Measurements from ENCODE around the gene KRTAP5-2. TPM values are rescaled to one million over a fixed set of nuclear protein-coding genes. Genes with fewer than 3 reads are reported as not detected.
"Not testable (repeated sequence)": the region's sequence is repeated elsewhere in the genome, so short reads cannot be mapped to it uniquely, and the experiment has no call there.

KRTAP5-2 gene
- total and polyA plus RNA-seq, 8 donors: not detected

DNA sequence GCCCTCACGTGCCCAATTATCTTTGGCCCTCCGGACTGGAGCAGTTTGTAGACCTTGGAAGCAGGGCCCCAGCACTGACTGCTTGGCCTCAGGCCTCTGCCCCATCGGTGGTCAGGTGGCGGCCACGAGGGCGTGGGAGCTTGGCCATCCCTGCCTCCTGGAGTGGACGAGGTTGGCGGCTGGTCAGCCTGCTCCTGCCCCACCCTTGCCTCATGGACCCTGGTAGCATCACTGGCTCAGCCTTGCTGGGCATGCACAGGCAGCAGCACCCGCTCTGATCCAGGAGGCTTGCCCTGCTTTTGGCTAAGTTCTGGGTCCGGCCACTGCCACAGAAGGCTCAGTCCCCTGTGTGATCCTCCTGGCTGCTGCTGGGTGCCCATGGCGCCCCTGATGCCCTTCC is 6.1 kb upstream of the KRTAP5-2 start:
- no peaks in the 10 kb centered on the region for H3K4me1 ChIP-seq
- H3K9me3 ChIP-seq: no peaks in the 10 kb centered on the region
- H3K4me3 ChIP-seq: no peak overlapping the region
- ATAC-seq (no peak), DNase-seq (no peak)
- H3K36me3 ChIP-seq: no peaks in the 10 kb centered on the region
- H3K27ac ChIP-seq: no peak overlapping the region
- peaks cover 0 to 46% of the 10 kb centered on the region in 2 donors for H3K27me3 ChIP-seq
- TF ChIP-seq, protein P1, sequence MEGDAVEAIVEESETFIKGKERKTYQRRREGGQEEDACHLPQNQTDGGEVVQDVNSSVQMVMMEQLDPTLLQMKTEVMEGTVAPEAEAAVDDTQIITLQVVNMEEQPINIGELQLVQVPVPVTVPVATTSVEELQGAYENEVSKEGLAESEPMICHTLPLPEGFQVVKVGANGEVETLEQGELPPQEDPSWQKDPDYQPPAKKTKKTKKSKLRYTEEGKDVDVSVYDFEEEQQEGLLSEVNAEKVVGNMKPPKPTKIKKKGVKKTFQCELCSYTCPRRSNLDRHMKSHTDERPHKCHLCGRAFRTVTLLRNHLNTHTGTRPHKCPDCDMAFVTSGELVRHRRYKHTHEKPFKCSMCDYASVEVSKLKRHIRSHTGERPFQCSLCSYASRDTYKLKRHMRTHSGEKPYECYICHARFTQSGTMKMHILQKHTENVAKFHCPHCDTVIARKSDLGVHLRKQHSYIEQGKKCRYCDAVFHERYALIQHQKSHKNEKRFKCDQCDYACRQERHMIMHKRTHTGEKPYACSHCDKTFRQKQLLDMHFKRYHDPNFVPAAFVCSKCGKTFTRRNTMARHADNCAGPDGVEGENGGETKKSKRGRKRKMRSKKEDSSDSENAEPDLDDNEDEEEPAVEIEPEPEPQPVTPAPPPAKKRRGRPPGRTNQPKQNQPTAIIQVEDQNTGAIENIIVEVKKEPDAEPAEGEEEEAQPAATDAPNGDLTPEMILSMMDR (IDR thresholded peaks at IDR 0.05): no peak
- intact Hi-C loops (cut with DNase I): no loop called here

DNA sequence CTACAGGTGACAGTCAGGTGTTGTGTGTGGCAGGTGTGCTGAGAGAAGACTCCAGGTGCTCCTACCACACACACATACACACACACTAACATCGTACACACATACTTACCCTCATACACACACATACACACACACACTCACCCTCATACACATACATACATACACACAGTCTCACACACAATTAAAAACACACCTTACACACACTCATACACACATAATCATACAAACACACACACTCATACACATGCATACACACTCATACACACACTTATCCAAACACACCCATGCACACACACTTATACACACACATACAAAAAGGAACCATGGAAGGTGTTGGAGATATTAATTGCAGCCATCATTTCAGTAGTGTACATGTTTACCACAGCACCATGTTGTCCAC is 5.5 kb upstream of the KRTAP5-2 start:
- intact Hi-C loops (cut with DNase I): no loop called here
- H3K36me3 ChIP-seq: no peaks in the 10 kb centered on the region
- H3K4me1 ChIP-seq: no peaks in the 10 kb centered on the region
- no peak overlapping the region for H3K27ac ChIP-seq
- TF ChIP-seq, protein P1 (IDR thresholded peaks at IDR 0.05): no peak
- H3K9me3 ChIP-seq: no peaks in the 10 kb centered on the region
- DNase-seq (no peak), ATAC-seq (no peak)
- H3K4me3 ChIP-seq: no peak overlapping the region
- H3K27me3 ChIP-seq: peaks cover 0 to 40% of the 10 kb centered on the region in 2 donors

DNA sequence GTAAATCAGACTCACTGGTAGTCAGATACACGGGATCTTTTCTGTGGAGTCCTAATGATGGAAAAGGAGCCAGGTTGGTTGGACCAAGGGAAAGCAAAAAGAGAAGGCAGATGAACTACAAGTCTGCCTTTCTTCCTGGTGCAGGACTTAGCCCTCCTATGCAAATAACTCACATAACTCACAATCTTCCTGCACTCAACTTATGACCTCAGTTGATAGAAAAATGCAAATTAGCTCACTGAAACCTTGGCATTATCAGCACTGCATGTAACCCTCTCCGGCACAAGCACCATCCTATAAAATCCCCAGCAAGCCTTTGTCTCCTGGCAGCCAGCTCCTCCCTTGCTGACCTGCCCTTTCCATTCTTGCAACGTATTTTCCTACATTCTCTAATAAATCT is 3.6 kb upstream of the KRTAP5-2 start:
- H3K9me3 ChIP-seq; H3K36me3 ChIP-seq; H3K27ac ChIP-seq; intact Hi-C loops (cut with DNase I); DNase-seq; H3K4me3 ChIP-seq; H3K4me1 ChIP-seq; ATAC-seq: not testable (repeated sequence)
- peaks cover 0 to 34% of the 10 kb centered on the region in 2 donors for H3K27me3 ChIP-seq

DNA sequence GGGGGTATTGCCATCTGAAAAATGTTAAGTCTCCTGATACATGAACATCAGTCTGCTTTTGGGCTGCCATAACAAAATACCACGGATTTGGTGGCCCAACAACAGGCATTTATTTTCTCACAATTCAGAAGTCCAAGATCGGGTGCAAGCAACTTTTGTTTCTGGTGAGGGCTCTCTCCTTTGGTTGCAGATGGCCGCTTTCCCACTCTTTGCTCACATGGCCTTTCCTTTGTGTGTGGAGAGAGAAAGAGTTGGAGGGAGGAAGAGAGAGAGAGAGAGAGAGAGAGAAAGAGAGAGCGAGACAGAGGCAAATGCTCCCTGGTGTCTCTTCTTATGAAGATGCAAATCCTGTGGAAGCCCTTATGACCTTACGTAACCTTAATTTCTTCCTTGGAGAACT is 2.5 kb upstream of the KRTAP5-2 start:
- TF ChIP-seq, protein P1 (IDR thresholded peaks at IDR 0.05): no peak
- H3K9me3 ChIP-seq: no peaks in the 10 kb centered on the region
- H3K4me1 ChIP-seq: peaks cover 0 to 7% of the 10 kb centered on the region in 2 donors
- DNase-seq: no peak
- intact Hi-C loops (cut with DNase I): no loop called here
- no peaks in the 10 kb centered on the region for H3K36me3 ChIP-seq
- ATAC-seq: no peak
- peaks cover 0 to 38% of the 10 kb centered on the region in 2 donors for H3K27me3 ChIP-seq
- H3K27ac ChIP-seq: no peak overlapping the region
- H3K4me3 ChIP-seq: no peak overlapping the region

DNA sequence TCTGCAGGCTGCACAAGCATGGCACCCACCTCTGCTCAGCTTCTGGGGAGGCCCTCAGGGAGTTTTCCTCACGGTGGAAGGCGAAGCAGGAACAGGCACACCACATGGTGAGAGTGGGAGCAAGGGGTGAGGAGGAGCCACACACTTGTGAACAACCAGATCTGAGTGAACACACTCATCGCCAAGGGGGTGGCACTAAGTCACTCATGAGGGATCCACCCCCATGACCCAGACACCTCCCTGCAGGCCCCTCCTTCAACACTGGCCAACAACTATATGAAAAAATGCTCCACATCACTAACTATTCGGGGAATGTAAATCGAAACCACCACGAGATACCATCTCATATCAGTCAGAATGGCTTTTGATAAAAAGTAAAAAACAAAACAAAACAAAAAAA is 722 bp upstream of the KRTAP5-2 start:
- Histone ChIP-seq H3K27ac (no peak overlapping the region), H3K4me1 (peaks cover 0 to 8% of the 10 kb centered on the region in 2 donors), H3K4me3 (no peak overlapping the region), H3K9me3 (no peaks in the 10 kb centered on the region), H3K27me3 (peaks cover 0 to 38% of the 10 kb centered on the region in 2 donors), H3K36me3 (no peaks in the 10 kb centered on the region)
- TF ChIP-seq, protein P1 (IDR thresholded peaks at IDR 0.05): no peak
- intact Hi-C loops (cut with DNase I): no loop called here
- no peak for DNase-seq
- ATAC-seq: no peak

DNA sequence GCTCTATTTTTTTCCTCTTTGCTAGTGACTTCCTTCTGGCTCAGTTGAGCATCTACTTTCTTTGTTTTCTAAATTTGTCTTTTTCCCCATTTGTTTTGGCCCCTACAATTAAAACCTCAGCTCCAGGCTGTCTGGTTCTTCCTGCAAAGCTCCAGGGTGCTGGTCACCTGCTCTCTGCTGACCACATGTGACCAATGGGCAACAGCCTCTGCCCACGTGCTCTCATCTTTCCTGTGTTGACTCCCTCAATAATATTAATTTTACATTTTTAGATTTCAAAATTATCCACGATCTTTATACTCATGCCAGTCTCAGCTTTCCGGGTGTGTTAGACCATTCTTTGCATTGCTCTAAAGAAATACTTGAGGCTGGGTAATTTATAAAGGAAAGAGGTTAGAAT is 312 bp upstream of the KRTAP5-2 start:
- ATAC-seq; H3K27ac ChIP-seq; intact Hi-C loops (cut with DNase I); DNase-seq; H3K36me3 ChIP-seq; H3K4me1 ChIP-seq; H3K4me3 ChIP-seq; H3K9me3 ChIP-seq: not testable (repeated sequence)
- peaks cover 0 to 42% of the 10 kb centered on the region in 2 donors for H3K27me3 ChIP-seq

Data from left lung (tissue), 10 donors.